Measurements from ENCODE around the gene CELSR2. TPM values are rescaled to one million over a fixed set of nuclear protein-coding genes. Genes with fewer than 3 reads are reported as not detected.
"Not testable (repeated sequence)": the region's sequence is repeated elsewhere in the genome, so short reads cannot be mapped to it uniquely, and the experiment has no call there.

Gene CELSR2
- total RNA-seq, 1 experiment from 2014 or later = 6.9 TPM

- peak within 1 kb of the TSS; percentile 96 for H3K27ac Mint-ChIP-seq (ENCODE audit: low read depth, unreplicated experiment)
- no peaks in the 10 kb centered on the region for H3K36me3 Mint-ChIP-seq (ENCODE audit: insufficient read depth, unreplicated experiment)
- ChIA-PET POLR2A (interaction anchor here (0.6 to 2.9 kb wide), 23 partner anchors 10 to 435 kb away, joined by 3 to 35 read pairs (median 4); partner anchors contain the start of genes GNAI3, PSMA5 and SORT1), CTCF (interaction anchor here (0.6 to 2.5 kb wide), 24 partner anchors 13 to 491 kb away, joined by 3 to 31 read pairs (median 3); partner anchors contain the start of gene SORT1)
- peak within 1 kb of the TSS; percentile 100 for H3K4me3 Mint-ChIP-seq (ENCODE audit: unreplicated experiment)
- DNase-seq (ENCODE audit: unreplicated experiment) = peak; percentile 96
- peaks cover 27% of the 10 kb centered on the region for H3K4me1 Mint-ChIP-seq (ENCODE audit: insufficient read depth, unreplicated experiment)
- no peaks in the 10 kb centered on the region for H3K9me3 Mint-ChIP-seq (ENCODE audit: unreplicated experiment)
- TF ChIP-seq CTCF (IDR thresholded peaks at IDR 0.05; ENCODE audit: unreplicated experiment) = peak; percentile 22
- intact Hi-C loops (cut with micrococcal nuclease) = loop anchor here (1.0 kb wide), 1 partner anchor 20 kb away; no protein-coding TSS in a partner anchor
- BruUV-seq (replicated peaks) = TSS peak; percentile 79
- no peaks in the 10 kb centered on the region for H3K27me3 Mint-ChIP-seq (ENCODE audit: insufficient read depth, unreplicated experiment)
Observed at GRCh38 chr1:109282952-109283747, 33.8 kb downstream of the CELSR2 start, which contains the start of gene PSRC1. Gene PSRC1, minus strand, starts transcription at chr1:109283145.

GRCh38 chr1:109283748-109284600, 34.6 kb downstream of the CELSR2 start:
- Mint-ChIP-seq H3K4me1 (ENCODE audit: insufficient read depth, unreplicated experiment) (peaks cover 27% of the 10 kb centered on the region), H3K9me3 (ENCODE audit: unreplicated experiment) (no peaks in the 10 kb centered on the region), H3K4me3 (ENCODE audit: unreplicated experiment) (peak overlapping the region; percentile 100), H3K27ac (ENCODE audit: low read depth, unreplicated experiment) (peak overlapping the region; percentile 96), H3K27me3 (ENCODE audit: insufficient read depth, unreplicated experiment) (no peaks in the 10 kb centered on the region), H3K36me3 (ENCODE audit: insufficient read depth, unreplicated experiment) (no peaks in the 10 kb centered on the region)
- intact Hi-C loops (cut with micrococcal nuclease) = loop anchor here (1.0 kb wide), 1 partner anchor 21 kb away; no protein-coding TSS in a partner anchor
- ChIA-PET CTCF (interaction anchor here (0.7 to 2.5 kb wide), 5 partner anchors 68 to 115 kb away, joined by 3 to 31 read pairs (median 3); partner anchors contain the start of gene SORT1), POLR2A (interaction anchor here (1.5 to 2.8 kb wide), 6 partner anchors 11 to 265 kb away, joined by 3 to 35 read pairs (median 6); partner anchors contain the start of gene GNAI3)
- no peak for TF ChIP-seq CTCF (IDR thresholded peaks at IDR 0.05; ENCODE audit: unreplicated experiment)
- no peak for DNase-seq (ENCODE audit: unreplicated experiment)
- BruUV-seq (replicated peaks) = no TSS peak

GRCh38 chr1:109286762-109287161, 37.4 kb downstream of the CELSR2 start:
- H3K4me3 Mint-ChIP-seq (ENCODE audit: unreplicated experiment); H3K27ac Mint-ChIP-seq (ENCODE audit: low read depth, unreplicated experiment); CTCF ChIA-PET; DNase-seq (ENCODE audit: unreplicated experiment); BruUV-seq (replicated peaks); H3K9me3 Mint-ChIP-seq (ENCODE audit: unreplicated experiment); intact Hi-C loops (cut with micrococcal nuclease); H3K27me3 Mint-ChIP-seq (ENCODE audit: insufficient read depth, unreplicated experiment); H3K36me3 Mint-ChIP-seq (ENCODE audit: insufficient read depth, unreplicated experiment): not testable (repeated sequence)
- peaks cover 17% of the 10 kb centered on the region for H3K4me1 Mint-ChIP-seq (ENCODE audit: insufficient read depth, unreplicated experiment)
- POLR2A ChIA-PET = interaction anchor here (1.5 kb wide), 1 partner anchor 46 kb away, joined by 3 read pairs; no protein-coding TSS in a partner anchor

GRCh38 chr1:109290137-109290536, 40.8 kb downstream of the CELSR2 start:
- intact Hi-C loops (cut with micrococcal nuclease) = no loop called here
- Mint-ChIP-seq H3K4me3 (ENCODE audit: unreplicated experiment) (no peak overlapping the region), H3K27ac (ENCODE audit: low read depth, unreplicated experiment) (no peak overlapping the region), H3K36me3 (ENCODE audit: insufficient read depth, unreplicated experiment) (no peaks in the 10 kb centered on the region), H3K27me3 (ENCODE audit: insufficient read depth, unreplicated experiment) (no peaks in the 10 kb centered on the region), H3K4me1 (ENCODE audit: insufficient read depth, unreplicated experiment) (no peaks in the 10 kb centered on the region), H3K9me3 (ENCODE audit: unreplicated experiment) (no peaks in the 10 kb centered on the region)
- DNase-seq (ENCODE audit: unreplicated experiment) = no peak
- POLR2A ChIA-PET = no interaction called here
- CTCF ChIA-PET = interaction anchor here (0.7 to 1.0 kb wide), 2 partner anchors 108 to 206 kb away, joined by 3 read pairs; no protein-coding TSS in a partner anchor
- no TSS peak for BruUV-seq (replicated peaks)
- no peak for TF ChIP-seq CTCF (IDR thresholded peaks at IDR 0.05; ENCODE audit: unreplicated experiment)
